GM12878 (cell line): ENCODE data around the gene PTPRN2. TPM values are rescaled to one million over a fixed set of nuclear protein-coding genes. Genes with fewer than 3 reads are reported as not detected.

ENCODE experiments used
- ATAC-seq: fragments of 200-7000 bp; cut with Tn5 transposase; 3 replicates; pipeline ENCODE4 v1.9.1; 2020; ENCODE audit warnings: mild to moderate bottlenecking, moderate library complexity
- BruUV-seq: library from RNA; stranded (reverse); fragments of 400-500 nt; replicated peaks from 2 replicates; lab custom pipeline; 2021; lab: Mats Ljungman, UMichigan
- CTCF ChIA-PET: fragments of 300-600 bp; sonication (Branson Sonifier 250); formaldehyde crosslinking; extraction: SDS; loops from one replicate; lab custom pipeline; 2021; ENCODE audit warnings: inconsistent platforms; lab: Yijun Ruan, JAX
- POLR2A ChIA-PET: fragments of 350-600 bp; formaldehyde crosslinking; extraction: SDS; loops from one replicate; lab custom pipeline; 2021; ENCODE audit warnings: inconsistent platforms; lab: Charles Lee
- RAD21 ChIA-PET: fragments of 300-600 bp; sonication (Branson Sonifier 250); formaldehyde crosslinking; loops from one replicate; lab custom pipeline; 2023; ENCODE audit warnings: antibody characterized with exemption; ENCODE audit not compliant: unreplicated experiment; lab: Charles Lee
- SMC1A ChIA-PET: fragments of 300-600 bp; sonication (Branson Sonifier 250); formaldehyde crosslinking; loops from one replicate; lab custom pipeline; 2023; ENCODE audit not compliant: unreplicated experiment, uncharacterized antibody; lab: Charles Lee
- DNase-seq: peaks from one replicate; pipeline ENCODE4 v3.0.0-alpha.2; 2011; ENCODE audit warnings: low read depth, low spot score
- FAIRE-seq: peaks from 3 replicates; lab custom pipeline; 2011; peaks lifted over from hg19 to GRCh38; lab: Jason Lieb, UNC
- H2AFZ ChIP-seq: 2 replicates; pipeline ENCODE4 v1.6.0; 2011; ENCODE audit warnings: low read depth, low read length, control low read depth; ENCODE audit not compliant: control insufficient read depth
- H3K27ac ChIP-seq: 2 replicates; pipeline ENCODE4 v1.5.1; 2011; ENCODE audit warnings: control low read depth; ENCODE audit not compliant: control insufficient read depth, insufficient read depth
- H3K27me3 ChIP-seq, 2 experiments: replicated peaks in 1 of 2; 2 replicates each; pipeline versions ENCODE4 v1.6.0 to v1.6.1; 2011; ENCODE audit warnings: low read length in 1 of 2; ENCODE audit not compliant: control insufficient read depth in 2 of 2, insufficient read depth in 2 of 2
- H3K36me3 ChIP-seq, 2 experiments: 2 replicates each; pipeline ENCODE4 v1.5.1; 2011; ENCODE audit warnings: low read length in 1 of 2; ENCODE audit not compliant: control insufficient read depth in 2 of 2, insufficient read depth in 2 of 2
- H3K4me1 ChIP-seq: 2 replicates; pipeline ENCODE4 v1.6.1; 2011; ENCODE audit warnings: mild to moderate bottlenecking, low read length, moderate library complexity, mixed read lengths; ENCODE audit not compliant: control insufficient read depth, insufficient read depth
- H3K4me2 ChIP-seq: 2 replicates; pipeline ENCODE4 v1.6.0; 2011; ENCODE audit warnings: control low read depth; ENCODE audit not compliant: control insufficient read depth, insufficient read depth
- H3K4me3 ChIP-seq: fragments of 200-600 bp; sonication (generic); 2 replicates; pipeline ENCODE4 v1.5.1; 2016
- H3K79me2 ChIP-seq: 2 replicates; pipeline ENCODE4 v1.6.0; 2011; ENCODE audit warnings: low read length; ENCODE audit not compliant: control insufficient read depth, insufficient read depth
- H3K9ac ChIP-seq: 2 replicates; pipeline ENCODE4 v1.8.0; 2011; ENCODE audit warnings: low read length, control low read depth, mixed read lengths; ENCODE audit not compliant: control insufficient read depth, insufficient read depth
- H3K9me3 ChIP-seq: replicated peaks from 3 replicates; pipeline ENCODE4 v1.5.1; 2011; ENCODE audit warnings: mild to moderate bottlenecking, low read length; ENCODE audit not compliant: control insufficient read depth, insufficient read depth
- H4K20me1 ChIP-seq: 2 replicates; pipeline ENCODE4 v1.6.0; 2011; ENCODE audit not compliant: control insufficient read depth, insufficient read depth
- ASH2L ChIP-seq: fragments of 300-600, 200-600 bp; sonication (generic); IDR thresholded peaks from 2 replicates; pipeline ENCODE4 v1.6.1; 2017; ENCODE audit warnings: low read depth, mild to moderate bottlenecking, borderline replicate concordance
- DPF2 ChIP-seq: fragments of 450-650 bp; IDR thresholded peaks from 2 replicates; pipeline ENCODE4 v1.6.1; 2017; ENCODE audit warnings: mild to moderate bottlenecking
- HDAC6 ChIP-seq: fragments of 200-600 bp; sonication (generic); IDR thresholded peaks from one replicate; pipeline ENCODE4 v1.8.0; 2017; ENCODE audit warnings: antibody characterized with exemption; ENCODE audit not compliant: unreplicated experiment
- IRF3 ChIP-seq: fragments of 450-650 bp; IDR thresholded peaks from 2 replicates; pipeline ENCODE4 v1.6.1; 2014; ENCODE audit warnings: mild to moderate bottlenecking
- JUNB ChIP-seq: IDR thresholded peaks from 2 replicates; pipeline ENCODE4 v1.6.1; 2016; ENCODE audit warnings: antibody characterized with exemption, mild to moderate bottlenecking
- KLF5 ChIP-seq: fragments of 450-650 bp; IDR thresholded peaks from 2 replicates; pipeline ENCODE4 v1.6.1; 2014; ENCODE audit warnings: mild to moderate bottlenecking; ENCODE audit not compliant: partially characterized antibody
- NFYA ChIP-seq: IDR thresholded peaks from 2 replicates; pipeline ENCODE4 v1.6.1; 2011; ENCODE audit warnings: low read depth, mild to moderate bottlenecking, low read length, improper control_type of control experiment, borderline replicate concordance
- NR2C1 ChIP-seq: fragments of 450-650 bp; IDR thresholded peaks from 2 replicates; pipeline ENCODE4 v1.6.1; 2017; ENCODE audit warnings: antibody characterized with exemption, mild to moderate bottlenecking, moderate library complexity
- PBX3 ChIP-seq: IDR thresholded peaks from 2 replicates; pipeline ENCODE4 v1.6.1; 2011; ENCODE audit warnings: mild to moderate bottlenecking, low read depth, low read length, moderate library complexity; ENCODE audit not compliant: insufficient replicate concordance
- RCOR1 ChIP-seq: conservative IDR thresholded peaks from 2 replicates; pipeline ENCODE4 v1.6.1; 2012; ENCODE audit warnings: low read depth, low read length, improper control_type of control experiment
- RUNX3 ChIP-seq: IDR thresholded peaks from 2 replicates; pipeline ENCODE4 v1.6.1; 2012; ENCODE audit warnings: low read length, inconsistent platforms
- SPI1 ChIP-seq: IDR thresholded peaks from 2 replicates; pipeline ENCODE4 v1.6.1; 2011; ENCODE audit warnings: low read depth, mild to moderate bottlenecking, low read length, moderate library complexity, borderline replicate concordance; ENCODE audit not compliant: insufficient read depth
- WGBS: methylation state at CpG from one replicate; pipeline ENCODE4 v1.1.6; 2016; ENCODE audit warnings: low lambda C conversion rate; ENCODE audit not compliant: insufficient replicate concordance, insufficient coverage; ENCODE audit errors: missing lambda C conversion rate; 5-methylcytosine and 5-hydroxymethylcytosine counted together
- in situ Hi-C: fragments of 300-500 bp; cut with MboI; formaldehyde crosslinking; loops from 9 replicates; pipeline ENCODE4 v1.14.3; 2018; ENCODE audit warnings: mixed read lengths
- intact Hi-C: fragments of 100-400 bp; cut with micrococcal nuclease; formaldehyde crosslinking; loops from one replicate; pipeline ENCODE4 v1.14.2; 2022; ENCODE audit not compliant: unreplicated experiment
- polyA plus RNA-seq, 11 experiments: library from polyadenylated mRNA; depleted of rRNA in 4 of 11; unstranded in 6 of 11; stranded (reverse) in 5 of 11; fragments of >200 nt; fragmentation: Nextera tagmentation in 4 of 11; fragmentation: Illumina TruSeq in 1 of 11; extraction: Ambion mirVana in 4 of 11; extraction: Trizol in 1 of 11; gene quantifications; 1 replicate in 1 of 11; 2 replicates in 10 of 11; pipeline versions ENCODE4 v1.2.1 to v1.2.3, GENCODE V29; 2011 to 2016; ENCODE audit warnings: inconsistent platforms in 2 of 11, missing spikeins in 2 of 11, low read depth in 1 of 11
- total RNA-seq, 4 experiments: library from RNA; depleted of rRNA in 3 of 4; stranded (reverse); fragments of >200 nt in 3 of 4; fragmentation: Illumina TruSeq in 1 of 4; extraction: Trizol in 1 of 4; gene quantifications; 2 replicates each; pipeline versions ENCODE4 v1.2.1 to v1.2.3, GENCODE V29; 2013 to 2021

PTPRN2 gene
- total and polyA plus RNA-seq, 10 of the 15 experiments (the other 5 are each of a cell fraction or from before 2014, with no cell fraction given), result 5.4 TPM; not detected in 9

DNA sequence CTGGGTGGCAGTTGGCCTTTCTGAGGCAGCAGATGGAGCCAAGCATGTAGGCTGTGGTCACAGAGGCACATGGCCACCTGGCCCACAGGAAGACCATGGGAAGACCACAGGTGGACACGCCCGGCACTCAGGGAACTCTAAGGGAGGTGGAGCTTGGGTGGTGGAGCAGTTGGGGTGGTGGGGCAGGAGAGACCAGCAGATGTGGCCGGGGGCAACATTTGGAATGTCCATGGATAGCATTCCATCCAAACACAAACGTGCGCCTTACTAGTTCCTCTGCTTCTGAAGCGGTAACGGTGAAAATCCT is 290.9 kb downstream of the PTPRN2 start:
- intact Hi-C loops, result no loop called here
- H3K4me3 ChIP-seq, result no peak overlapping the region
- no peaks in the 10 kb centered on the region for H3K79me2 ChIP-seq
- no peak overlapping the region for H3K9ac ChIP-seq
- H3K9me3 ChIP-seq, result no peaks in the 10 kb centered on the region; the same call in 2 of the 3 replicates
- ChIA-PET RAD21 (no interaction called here), SMC1A (no interaction called here), POLR2A (interaction anchor here (0.6 kb wide), 1 partner anchor 9 kb away, joined by 3 read pairs; no protein-coding TSS in a partner anchor), CTCF (no interaction called here)
- BruUV-seq, result no TSS peak
- no peaks in the 10 kb centered on the region for H4K20me1 ChIP-seq
- ATAC-seq (no peak), FAIRE-seq (no peak), DNase-seq (no peak)
- H3K4me1 ChIP-seq, result no peaks in the 10 kb centered on the region
- no peak overlapping the region for H3K4me2 ChIP-seq
- in situ Hi-C loops, result no loop called here
- no peak overlapping the region for H3K27ac ChIP-seq
- no peak overlapping the region for H2AFZ ChIP-seq
- WGBS, result 45% methylated on average over 7 of the region's 7 CpGs
- TF ChIP-seq JUNB (no peak), SPI1 (no peak), PBX3 (no peak), ASH2L (no peak), NR2C1 (no peak), KLF5 (no peak), RCOR1 (no peak), IRF3 (no peak), HDAC6 (no peak), NFYA (no peak), RUNX3 (no peak), DPF2 (no peak)
- no peaks in the 10 kb centered on the region for H3K36me3 ChIP-seq
- H3K27me3 ChIP-seq, result no peaks in the 10 kb centered on the region
